ENCODE results near the gene SLC25A12. TPM values are rescaled to one million over a fixed set of nuclear protein-coding genes. Genes with fewer than 3 reads are reported as not detected.
"Not testable (repeated sequence)": the region's sequence is repeated elsewhere in the genome, so short reads cannot be mapped to it uniquely, and the experiment has no call there.

Gene SLC25A12
- total and polyA plus RNA-seq, 10 donors: 9.8 to 25.9 (median 17.8) TPM

- 56 to 81% (median 62%) methylated on average over 1 of the region's 1 CpG for WGBS, 5 donors
- intact Hi-C loops (cut with DNase I; ENCODE audit: low total_unique reads): no loop called here
- H3K27ac ChIP-seq: no peak overlapping the region
- DNase-seq: no peak
- H3K36me3 ChIP-seq: no peaks in the 10 kb centered on the region
- H3K27me3 ChIP-seq (replicated peaks in 1 of 7): no peaks in the 10 kb centered on the region
- no peaks in the 10 kb centered on the region for H3K4me1 ChIP-seq
- H3K4me3 ChIP-seq: no peak overlapping the region
- TF ChIP-seq POLR2AphosphoS5 (IDR thresholded peaks at IDR 0.05) (no peak), CTCF (IDR thresholded peaks at IDR 0.05 in 8 of 11, conservative IDR thresholded peaks at IDR 0.05 in 3 of 11) (no peak), POLR2A (IDR thresholded peaks at IDR 0.05) (no peak)
- H3K9me3 ChIP-seq: no peaks in the 10 kb centered on the region
These were observed 16.4 kb upstream of the SLC25A12 start for GRCh38 chr2:171910494-171910893.

- Histone ChIP-seq H3K36me3 (no peaks in the 10 kb centered on the region), H3K27ac (no peak overlapping the region), H3K4me1 (no peaks in the 10 kb centered on the region), H3K4me3 (no peak overlapping the region), H3K9me3 (no peaks in the 10 kb centered on the region), H3K27me3 (replicated peaks in 1 of 7) (no peaks in the 10 kb centered on the region)
- intact Hi-C loops (cut with DNase I; ENCODE audit: low total_unique reads): no loop called here
- TF ChIP-seq POLR2AphosphoS5 (IDR thresholded peaks at IDR 0.05) (no peak), POLR2A (IDR thresholded peaks at IDR 0.05) (no peak), CTCF (IDR thresholded peaks at IDR 0.05 in 8 of 11, conservative IDR thresholded peaks at IDR 0.05 in 3 of 11) (no peak)
- WGBS, 5 donors: 88 to 99% (median 92%) methylated on average over 3 of the region's 3 CpGs
- DNase-seq: no peak
These were observed 15.2 kb upstream of the SLC25A12 start for GRCh38 chr2:171909266-171909665.

GRCh38 chr2:171908235-171908634 is 14.2 kb upstream of the SLC25A12 start:
- no peaks in the 10 kb centered on the region for H3K9me3 ChIP-seq
- no peak for TF ChIP-seq POLR2AphosphoS5 (IDR thresholded peaks at IDR 0.05)
- H3K36me3 ChIP-seq: no peaks in the 10 kb centered on the region
- H3K27me3 ChIP-seq (replicated peaks in 1 of 7): no peaks in the 10 kb centered on the region
- H3K4me3 ChIP-seq: no peak overlapping the region
- 59 to 92% (median 86%) methylated on average over 1 of the region's 1 CpG for WGBS, 5 donors
- DNase-seq: no peak
- H3K27ac ChIP-seq: no peak overlapping the region
- no peaks in the 10 kb centered on the region for H3K4me1 ChIP-seq
- intact Hi-C loops (cut with DNase I; ENCODE audit: low total_unique reads): no loop called here

- Histone ChIP-seq H3K36me3 (no peaks in the 10 kb centered on the region), H3K27me3 (replicated peaks in 1 of 7) (no peaks in the 10 kb centered on the region), H3K4me3 (no peak overlapping the region), H3K4me1 (no peaks in the 10 kb centered on the region), H3K9me3 (peaks cover 0 to 5% (median 0%) of the 10 kb centered on the region in 8 donors), H3K27ac (no peak overlapping the region)
- TF ChIP-seq POLR2A (IDR thresholded peaks at IDR 0.05) (no peak), POLR2AphosphoS5 (IDR thresholded peaks at IDR 0.05) (no peak), CTCF (IDR thresholded peaks at IDR 0.05 in 8 of 11, conservative IDR thresholded peaks at IDR 0.05 in 3 of 11) (no peak)
- intact Hi-C loops (cut with DNase I; ENCODE audit: low total_unique reads): no loop called here
- 41 to 62% (median 60%) methylated on average over 2 of the region's 2 CpGs for WGBS, 5 donors
- DNase-seq: no peak
These were observed 8.9 kb upstream of the SLC25A12 start for GRCh38 chr2:171902840-171903420.

GRCh38 chr2:171899623-171900282 is 5.7 kb upstream of the SLC25A12 start:
- H3K4me1 ChIP-seq; H3K36me3 ChIP-seq; H3K27me3 ChIP-seq (replicated peaks in 1 of 7); H3K27ac ChIP-seq; H3K4me3 ChIP-seq; H3K9me3 ChIP-seq; DNase-seq; intact Hi-C loops (cut with DNase I; ENCODE audit: low total_unique reads): not testable (repeated sequence)
- 94 to 99% (median 96%) methylated on average over 17 to 58 of the region's 58 CpGs for WGBS, 5 donors

Measured in spleen (tissue), 11 donors.